C4-2B (cell line): ENCODE measurements around the gene VIT.

Experiments
- ZFX ChIP-seq: fragments of 450-650 bp; IDR thresholded peaks from 2 replicates; pipeline ENCODE4 v1.6.1; 2017
- TF ChIP-seq, protein P1 (sequence below): fragments of 450-650 bp; conservative IDR thresholded peaks from 2 replicates; pipeline ENCODE4 v1.5.1; 2017; ENCODE audit warnings: mild to moderate bottlenecking

DNA sequence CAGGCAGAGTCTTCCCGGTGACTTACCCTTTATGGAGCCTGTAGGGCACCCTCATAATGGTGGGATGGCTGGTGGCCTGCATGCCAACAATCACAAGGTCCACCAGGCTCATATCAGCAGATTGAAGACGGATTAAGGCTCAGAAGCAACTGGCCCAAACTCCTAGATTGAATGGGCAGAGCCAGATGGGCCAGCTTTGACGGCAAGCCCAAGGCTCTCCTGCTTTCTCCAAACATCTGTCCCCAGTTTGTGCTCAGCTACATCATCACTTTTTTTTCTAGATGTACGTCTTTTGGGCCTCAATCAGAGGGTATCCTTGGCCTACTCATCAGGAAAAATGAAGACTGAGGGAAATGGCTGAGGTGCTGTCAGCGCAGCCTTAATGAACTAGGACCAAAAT lies 114.6 kb downstream of the VIT start:
- TF ChIP-seq, protein P1, sequence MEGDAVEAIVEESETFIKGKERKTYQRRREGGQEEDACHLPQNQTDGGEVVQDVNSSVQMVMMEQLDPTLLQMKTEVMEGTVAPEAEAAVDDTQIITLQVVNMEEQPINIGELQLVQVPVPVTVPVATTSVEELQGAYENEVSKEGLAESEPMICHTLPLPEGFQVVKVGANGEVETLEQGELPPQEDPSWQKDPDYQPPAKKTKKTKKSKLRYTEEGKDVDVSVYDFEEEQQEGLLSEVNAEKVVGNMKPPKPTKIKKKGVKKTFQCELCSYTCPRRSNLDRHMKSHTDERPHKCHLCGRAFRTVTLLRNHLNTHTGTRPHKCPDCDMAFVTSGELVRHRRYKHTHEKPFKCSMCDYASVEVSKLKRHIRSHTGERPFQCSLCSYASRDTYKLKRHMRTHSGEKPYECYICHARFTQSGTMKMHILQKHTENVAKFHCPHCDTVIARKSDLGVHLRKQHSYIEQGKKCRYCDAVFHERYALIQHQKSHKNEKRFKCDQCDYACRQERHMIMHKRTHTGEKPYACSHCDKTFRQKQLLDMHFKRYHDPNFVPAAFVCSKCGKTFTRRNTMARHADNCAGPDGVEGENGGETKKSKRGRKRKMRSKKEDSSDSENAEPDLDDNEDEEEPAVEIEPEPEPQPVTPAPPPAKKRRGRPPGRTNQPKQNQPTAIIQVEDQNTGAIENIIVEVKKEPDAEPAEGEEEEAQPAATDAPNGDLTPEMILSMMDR, result no peak
- TF ChIP-seq ZFX, result no peak
